ENCODE results near the gene HIBADH.

The HIBADH gene

DNA sequence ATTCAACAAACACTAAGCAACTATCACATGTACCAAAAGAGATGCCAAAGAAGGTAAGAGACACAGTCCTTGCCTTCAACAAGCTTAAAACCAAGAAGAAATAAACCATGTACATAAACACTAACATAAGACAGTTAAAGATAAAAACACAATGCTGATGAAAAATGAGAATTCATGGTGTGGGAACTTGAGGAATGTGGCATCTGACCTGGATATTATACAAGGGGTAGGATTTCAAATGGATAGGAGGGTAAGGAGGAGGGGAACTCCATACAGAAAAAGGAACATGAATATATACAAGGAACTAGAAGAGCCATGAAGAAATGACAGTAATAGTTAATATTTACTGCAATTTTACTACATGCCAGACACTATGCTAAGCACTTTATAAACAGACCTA, 11.0 kb downstream of the HIBADH start:
- TF ChIP-seq, protein P1, sequence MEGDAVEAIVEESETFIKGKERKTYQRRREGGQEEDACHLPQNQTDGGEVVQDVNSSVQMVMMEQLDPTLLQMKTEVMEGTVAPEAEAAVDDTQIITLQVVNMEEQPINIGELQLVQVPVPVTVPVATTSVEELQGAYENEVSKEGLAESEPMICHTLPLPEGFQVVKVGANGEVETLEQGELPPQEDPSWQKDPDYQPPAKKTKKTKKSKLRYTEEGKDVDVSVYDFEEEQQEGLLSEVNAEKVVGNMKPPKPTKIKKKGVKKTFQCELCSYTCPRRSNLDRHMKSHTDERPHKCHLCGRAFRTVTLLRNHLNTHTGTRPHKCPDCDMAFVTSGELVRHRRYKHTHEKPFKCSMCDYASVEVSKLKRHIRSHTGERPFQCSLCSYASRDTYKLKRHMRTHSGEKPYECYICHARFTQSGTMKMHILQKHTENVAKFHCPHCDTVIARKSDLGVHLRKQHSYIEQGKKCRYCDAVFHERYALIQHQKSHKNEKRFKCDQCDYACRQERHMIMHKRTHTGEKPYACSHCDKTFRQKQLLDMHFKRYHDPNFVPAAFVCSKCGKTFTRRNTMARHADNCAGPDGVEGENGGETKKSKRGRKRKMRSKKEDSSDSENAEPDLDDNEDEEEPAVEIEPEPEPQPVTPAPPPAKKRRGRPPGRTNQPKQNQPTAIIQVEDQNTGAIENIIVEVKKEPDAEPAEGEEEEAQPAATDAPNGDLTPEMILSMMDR (IDR thresholded peaks at IDR 0.05; ENCODE audit: low read depth, low read length) = no peak
- no peak overlapping the region for H3K4me3 ChIP-seq (replicated peaks in 1 of 2; ENCODE audit: low read depth in 2 of 2, low read length in 2 of 2)
- DNase-seq (ENCODE audit: low read depth in 2 of 2) = peak; percentile 16 to 37

- DNase-seq (ENCODE audit: low read depth in 2 of 2) = no peak
- TF ChIP-seq, protein P1 (IDR thresholded peaks at IDR 0.05; ENCODE audit: low read depth, low read length) = no peak
- no peak overlapping the region for H3K4me3 ChIP-seq (replicated peaks in 1 of 2; ENCODE audit: low read depth in 2 of 2, low read length in 2 of 2)
Observed at GRCh38 chr7:27650283-27650682, 12.4 kb downstream of the HIBADH start.

- no peak for DNase-seq (ENCODE audit: low read depth in 2 of 2)
- H3K4me3 ChIP-seq (replicated peaks in 1 of 2; ENCODE audit: low read depth in 2 of 2, low read length in 2 of 2) = no peak overlapping the region
- TF ChIP-seq, protein P1 (IDR thresholded peaks at IDR 0.05; ENCODE audit: low read depth, low read length) = no peak
Observed at GRCh38 chr7:27647489-27647888, 15.2 kb downstream of the HIBADH start.

DNA sequence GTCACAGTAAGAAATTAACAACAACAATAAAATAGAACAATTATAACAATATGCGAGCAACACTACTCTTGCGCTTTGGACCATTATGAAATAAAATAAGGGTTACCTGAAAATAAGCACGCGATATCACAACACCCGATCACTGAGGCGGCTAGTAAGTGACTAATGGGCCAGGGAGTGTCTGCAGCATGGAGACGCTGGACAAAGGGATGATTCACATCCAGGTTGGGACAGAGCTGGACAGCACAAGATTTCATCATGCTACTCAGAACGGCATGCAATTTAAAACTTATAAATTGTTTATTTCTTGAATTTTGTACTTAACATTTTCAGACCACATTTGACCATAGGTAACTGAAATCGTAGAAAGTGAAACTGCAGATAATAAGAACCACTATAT, 15.6 kb downstream of the HIBADH start:
- TF ChIP-seq, protein P1 (IDR thresholded peaks at IDR 0.05; ENCODE audit: low read depth, low read length) = no peak
- peak; percentile 57 to 96 for DNase-seq (ENCODE audit: low read depth in 2 of 2)
- no peak overlapping the region for H3K4me3 ChIP-seq (replicated peaks in 1 of 2; ENCODE audit: low read depth in 2 of 2, low read length in 2 of 2)

DNA sequence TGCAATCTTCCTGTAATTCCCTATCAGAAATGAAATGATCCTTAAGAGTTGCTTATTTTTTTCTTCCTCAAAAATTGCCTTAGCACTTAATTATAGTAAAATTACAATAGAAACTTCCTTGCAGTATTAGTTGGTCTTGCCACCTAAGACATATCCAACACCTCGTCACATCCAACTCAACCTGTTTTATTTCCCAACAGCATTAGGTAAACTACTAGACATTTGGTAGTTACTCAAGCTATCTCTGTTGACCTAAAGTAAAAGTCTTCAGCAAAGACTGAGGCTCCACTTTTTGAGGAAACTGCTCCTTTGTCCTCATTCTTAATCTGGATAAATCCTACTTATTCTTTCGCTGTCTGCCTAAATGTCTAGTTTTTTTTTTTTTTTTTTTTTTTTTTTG, 20.4 kb downstream of the HIBADH start:
- TF ChIP-seq, protein P1 (IDR thresholded peaks at IDR 0.05; ENCODE audit: low read depth, low read length) = no peak
- no peak for DNase-seq (ENCODE audit: low read depth in 2 of 2)
- H3K4me3 ChIP-seq (replicated peaks in 1 of 2; ENCODE audit: low read depth in 2 of 2, low read length in 2 of 2) = no peak overlapping the region

GRCh38 chr7:27641581-27642230, 21.0 kb downstream of the HIBADH start:
- TF ChIP-seq, protein P1 (IDR thresholded peaks at IDR 0.05; ENCODE audit: low read depth, low read length) = no peak
- peak; percentile 18 to 46 for DNase-seq (ENCODE audit: low read depth in 2 of 2)
- peak overlapping the region in 1 of 2 donors; percentile 4 for H3K4me3 ChIP-seq (replicated peaks in 1 of 2; ENCODE audit: low read depth in 2 of 2, low read length in 2 of 2)

All from cardiac fibroblast (primary cell).